ENCODE results near the gene EMC7. TPM values are rescaled to one million over a fixed set of nuclear protein-coding genes. Genes with fewer than 3 reads are reported as not detected.

The EMC7 gene
- total RNA-seq, 1 experiment from 2014 or later: 79.6 TPM

DNA sequence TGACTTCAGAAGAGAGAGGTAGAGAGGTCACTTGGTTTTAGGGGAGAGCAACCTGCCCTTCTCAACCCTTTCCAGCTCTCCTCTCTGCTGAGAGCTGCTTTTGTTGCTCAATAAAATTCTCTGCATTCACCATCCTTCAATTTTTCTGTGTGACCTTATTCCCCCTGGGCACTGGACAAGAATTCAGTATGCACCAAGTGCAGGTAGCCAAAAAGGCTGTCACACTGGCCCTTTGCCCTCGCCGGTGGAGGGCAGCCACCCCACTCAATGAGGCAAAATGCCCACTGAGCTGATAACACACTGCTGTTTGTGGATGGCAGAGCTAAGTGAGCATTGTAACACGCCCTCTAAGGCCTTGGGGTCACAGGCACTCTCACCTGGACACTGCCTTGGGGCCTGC, 13.1 kb upstream of the EMC7 start:
- intact Hi-C loops (cut with micrococcal nuclease; ENCODE audit: unreplicated experiment): no loop called here
- Histone ChIP-seq H3K9me3 (ENCODE audit: control insufficient read depth, insufficient read depth, low read depth, low read length) (no peaks in the 10 kb centered on the region), H3K4me1 (ENCODE audit: control insufficient read depth, insufficient read depth, low read length) (no peaks in the 10 kb centered on the region; the same call in 1 of the 2 replicates), H3K36me3 (ENCODE audit: control insufficient read depth, insufficient read depth, low read length) (no peaks in the 10 kb centered on the region), H3K27me3 (ENCODE audit: control insufficient read depth, insufficient read depth, low read length) (no peaks in the 10 kb centered on the region), H3K4me3 (ENCODE audit: low read depth in 2 of 2, low read length in 2 of 2) (no peak overlapping the region), H3K27ac (ENCODE audit: low read length) (no peak overlapping the region)
- in situ Hi-C loops (cut with HindIII; ENCODE audit: low pct_unique_long_range_greater_than_20kb, low sequenced_read_pairs): no loop called here
- no TSS peak for BruUV-seq (replicated peaks)
- CTCF ChIA-PET: no interaction called here
- TF ChIP-seq, protein P1, sequence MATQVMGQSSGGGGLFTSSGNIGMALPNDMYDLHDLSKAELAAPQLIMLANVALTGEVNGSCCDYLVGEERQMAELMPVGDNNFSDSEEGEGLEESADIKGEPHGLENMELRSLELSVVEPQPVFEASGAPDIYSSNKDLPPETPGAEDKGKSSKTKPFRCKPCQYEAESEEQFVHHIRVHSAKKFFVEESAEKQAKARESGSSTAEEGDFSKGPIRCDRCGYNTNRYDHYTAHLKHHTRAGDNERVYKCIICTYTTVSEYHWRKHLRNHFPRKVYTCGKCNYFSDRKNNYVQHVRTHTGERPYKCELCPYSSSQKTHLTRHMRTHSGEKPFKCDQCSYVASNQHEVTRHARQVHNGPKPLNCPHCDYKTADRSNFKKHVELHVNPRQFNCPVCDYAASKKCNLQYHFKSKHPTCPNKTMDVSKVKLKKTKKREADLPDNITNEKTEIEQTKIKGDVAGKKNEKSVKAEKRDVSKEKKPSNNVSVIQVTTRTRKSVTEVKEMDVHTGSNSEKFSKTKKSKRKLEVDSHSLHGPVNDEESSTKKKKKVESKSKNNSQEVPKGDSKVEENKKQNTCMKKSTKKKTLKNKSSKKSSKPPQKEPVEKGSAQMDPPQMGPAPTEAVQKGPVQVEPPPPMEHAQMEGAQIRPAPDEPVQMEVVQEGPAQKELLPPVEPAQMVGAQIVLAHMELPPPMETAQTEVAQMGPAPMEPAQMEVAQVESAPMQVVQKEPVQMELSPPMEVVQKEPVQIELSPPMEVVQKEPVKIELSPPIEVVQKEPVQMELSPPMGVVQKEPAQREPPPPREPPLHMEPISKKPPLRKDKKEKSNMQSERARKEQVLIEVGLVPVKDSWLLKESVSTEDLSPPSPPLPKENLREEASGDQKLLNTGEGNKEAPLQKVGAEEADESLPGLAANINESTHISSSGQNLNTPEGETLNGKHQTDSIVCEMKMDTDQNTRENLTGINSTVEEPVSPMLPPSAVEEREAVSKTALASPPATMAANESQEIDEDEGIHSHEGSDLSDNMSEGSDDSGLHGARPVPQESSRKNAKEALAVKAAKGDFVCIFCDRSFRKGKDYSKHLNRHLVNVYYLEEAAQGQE (IDR thresholded peaks at IDR 0.05; ENCODE audit: insufficient read depth in 1 of 2, low read depth in 2 of 2, low read length in 1 of 2): no peak
- TF ChIP-seq, protein P2, sequence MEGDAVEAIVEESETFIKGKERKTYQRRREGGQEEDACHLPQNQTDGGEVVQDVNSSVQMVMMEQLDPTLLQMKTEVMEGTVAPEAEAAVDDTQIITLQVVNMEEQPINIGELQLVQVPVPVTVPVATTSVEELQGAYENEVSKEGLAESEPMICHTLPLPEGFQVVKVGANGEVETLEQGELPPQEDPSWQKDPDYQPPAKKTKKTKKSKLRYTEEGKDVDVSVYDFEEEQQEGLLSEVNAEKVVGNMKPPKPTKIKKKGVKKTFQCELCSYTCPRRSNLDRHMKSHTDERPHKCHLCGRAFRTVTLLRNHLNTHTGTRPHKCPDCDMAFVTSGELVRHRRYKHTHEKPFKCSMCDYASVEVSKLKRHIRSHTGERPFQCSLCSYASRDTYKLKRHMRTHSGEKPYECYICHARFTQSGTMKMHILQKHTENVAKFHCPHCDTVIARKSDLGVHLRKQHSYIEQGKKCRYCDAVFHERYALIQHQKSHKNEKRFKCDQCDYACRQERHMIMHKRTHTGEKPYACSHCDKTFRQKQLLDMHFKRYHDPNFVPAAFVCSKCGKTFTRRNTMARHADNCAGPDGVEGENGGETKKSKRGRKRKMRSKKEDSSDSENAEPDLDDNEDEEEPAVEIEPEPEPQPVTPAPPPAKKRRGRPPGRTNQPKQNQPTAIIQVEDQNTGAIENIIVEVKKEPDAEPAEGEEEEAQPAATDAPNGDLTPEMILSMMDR (IDR thresholded peaks at IDR 0.05): no peak
- TF ChIP-seq TCF7L2 (IDR thresholded peaks at IDR 0.05; ENCODE audit: low read depth, low read length): no peak
- POLR2A ChIA-PET: no interaction called here
- DNase-seq (ENCODE audit: low read depth, low spot score): no peak
- no peak for ATAC-seq

DNA sequence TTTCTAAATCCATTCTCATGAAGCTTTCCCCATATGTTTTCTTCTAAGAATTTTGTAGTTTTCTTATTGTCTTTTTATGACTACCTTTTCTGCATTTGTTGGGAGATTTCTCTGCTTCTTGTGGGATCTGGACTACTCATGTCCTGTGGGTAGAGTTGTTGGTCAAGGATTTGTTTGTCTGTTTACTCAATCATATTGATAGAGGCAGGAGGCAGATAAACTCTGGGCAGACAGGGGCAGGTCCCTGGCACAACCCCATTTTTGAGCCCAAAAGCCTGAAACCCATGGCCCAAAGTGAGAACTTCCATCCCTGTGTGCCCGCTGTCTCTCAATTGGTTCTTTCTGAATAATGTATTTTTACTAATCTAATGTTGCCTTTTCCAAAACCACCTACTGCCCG, 12.6 kb upstream of the EMC7 start:
- H3K27me3 ChIP-seq (ENCODE audit: control insufficient read depth, insufficient read depth, low read length): no peaks in the 10 kb centered on the region
- ChIA-PET CTCF (no interaction called here), POLR2A (no interaction called here)
- H3K27ac ChIP-seq (ENCODE audit: low read length): no peak overlapping the region
- H3K4me1 ChIP-seq (ENCODE audit: control insufficient read depth, insufficient read depth, low read length): no peaks in the 10 kb centered on the region; the same call in 1 of the 2 replicates
- no peaks in the 10 kb centered on the region for H3K36me3 ChIP-seq (ENCODE audit: control insufficient read depth, insufficient read depth, low read length)
- ATAC-seq: no peak
- no peak overlapping the region for H3K4me3 ChIP-seq (ENCODE audit: low read depth in 2 of 2, low read length in 2 of 2)
- no peak for DNase-seq (ENCODE audit: low read depth, low spot score)
- intact Hi-C loops (cut with micrococcal nuclease; ENCODE audit: unreplicated experiment) (no loop called here), in situ Hi-C loops (cut with HindIII; ENCODE audit: low pct_unique_long_range_greater_than_20kb, low sequenced_read_pairs) (no loop called here)
- no peak for TF ChIP-seq SIN3A (IDR thresholded peaks at IDR 0.05; ENCODE audit: borderline replicate concordance, insufficient read depth, low read depth, low read length)
- H3K9me3 ChIP-seq (ENCODE audit: control insufficient read depth, insufficient read depth, low read depth, low read length): no peaks in the 10 kb centered on the region
- no TSS peak for BruUV-seq (replicated peaks)

DNA sequence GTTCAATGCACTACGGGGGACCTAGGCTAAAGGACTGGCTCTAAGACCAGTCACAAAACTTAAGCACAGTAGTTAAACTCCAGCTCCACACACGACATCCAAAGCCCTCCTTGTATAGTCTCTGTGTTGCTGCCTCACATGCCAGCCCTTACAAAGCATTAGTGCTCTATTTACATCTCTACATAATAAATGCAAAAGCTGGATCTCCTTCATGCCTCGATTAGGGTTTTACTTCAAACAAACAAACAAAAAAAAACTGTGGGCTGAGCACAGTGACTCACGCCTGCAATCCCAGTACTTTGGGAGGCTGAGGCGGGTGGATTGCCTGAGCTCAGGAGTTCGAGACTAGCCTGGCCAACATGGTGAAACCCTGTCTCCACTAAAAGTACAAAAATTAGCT, 9.8 kb upstream of the EMC7 start:
- BruUV-seq (replicated peaks): no TSS peak
- no peaks in the 10 kb centered on the region for H3K36me3 ChIP-seq (ENCODE audit: control insufficient read depth, insufficient read depth, low read length)
- no peaks in the 10 kb centered on the region for H3K9me3 ChIP-seq (ENCODE audit: control insufficient read depth, insufficient read depth, low read depth, low read length)
- TF ChIP-seq, protein P1 (IDR thresholded peaks at IDR 0.05; ENCODE audit: insufficient read depth in 1 of 2, low read depth in 2 of 2, low read length in 1 of 2): no peak
- TF ChIP-seq SIN3A (IDR thresholded peaks at IDR 0.05; ENCODE audit: borderline replicate concordance, insufficient read depth, low read depth, low read length): no peak
- TF ChIP-seq, protein P2 (IDR thresholded peaks at IDR 0.05): no peak
- H3K27ac ChIP-seq (ENCODE audit: low read length): no peak overlapping the region
- intact Hi-C loops (cut with micrococcal nuclease; ENCODE audit: unreplicated experiment): loop anchor here (2.0 kb wide), 1 partner anchor 99 kb away; the partner anchor contains the start of gene KATNBL1
- in situ Hi-C loops (cut with HindIII; ENCODE audit: low pct_unique_long_range_greater_than_20kb, low sequenced_read_pairs): no loop called here
- H3K4me1 ChIP-seq (ENCODE audit: control insufficient read depth, insufficient read depth, low read length): no peaks in the 10 kb centered on the region; the same call in 1 of the 2 replicates
- DNase-seq (ENCODE audit: low read depth, low spot score) (no peak), ATAC-seq (no peak)
- ChIA-PET CTCF (interaction anchor here (0.5 to 2.8 kb wide), 2 partner anchors 82 to 97 kb away, joined by 3 to 26 read pairs; partner anchors contain the start of gene KATNBL1), POLR2A (no interaction called here)
- no peak overlapping the region for H3K4me3 ChIP-seq (ENCODE audit: low read depth in 2 of 2, low read length in 2 of 2)
- no peaks in the 10 kb centered on the region for H3K27me3 ChIP-seq (ENCODE audit: control insufficient read depth, insufficient read depth, low read length)
